ENCODE data around the gene SLC13A5.

The SLC13A5 gene

GRCh38 chr17:6636616-6637457 is 76.3 kb downstream of the SLC13A5 start:
- no peak for DNase-seq

- DNase-seq: no peak
Measured at GRCh38 chr17:6636105-6636504, 77.1 kb downstream of the SLC13A5 start.
